ENCODE measurements around the gene GLE1. TPM values are rescaled to one million over a fixed set of nuclear protein-coding genes. Genes with fewer than 3 reads are reported as not detected.

The GLE1 gene
- total and polyA plus RNA-seq, 2 donors (not counting 1 experiment from before 2014, with no cell fraction given), result 11.8 to 30.3 TPM

GRCh38 chr9:128556276-128556675 lies 51.8 kb downstream of the GLE1 start:
- Histone ChIP-seq H3K27me3 (replicated peaks in 1 of 4; ENCODE audit: control extremely low read depth in 1 of 4, control insufficient read depth in 3 of 4, insufficient read depth in 4 of 4, low read length in 3 of 4) (no peaks in the 10 kb centered on the region), H4K20me1 (ENCODE audit: control insufficient read depth, insufficient read depth, low read length, poor library complexity, severe bottlenecking) (peaks cover 52% of the 10 kb centered on the region), H3K9ac (ENCODE audit: low read length) (no peak overlapping the region), H3K4me3 (ENCODE audit: control extremely low read depth in 1 of 5, extremely low read depth in 1 of 5, insufficient read depth in 1 of 5, low read depth in 2 of 5, low read length in 4 of 5) (no peak overlapping the region), H3K9me3 (ENCODE audit: control extremely low read depth in 1 of 3, control insufficient read depth in 2 of 3, insufficient read depth in 1 of 3, low read length in 2 of 3) (no peaks in the 10 kb centered on the region), H3K4me2 (replicated peaks; ENCODE audit: low read depth, low read length, poor library complexity, severe bottlenecking) (peak overlapping the region; percentile 27), H3K27ac (ENCODE audit: low read length in 2 of 2) (no peak overlapping the region), H3K36me3 (replicated peaks in 1 of 2; ENCODE audit: control extremely low read depth in 1 of 2, control insufficient read depth in 1 of 2, extremely low read depth in 1 of 2, insufficient read depth in 2 of 2, low read length in 1 of 2) (no peaks in the 10 kb centered on the region), H2AFZ (ENCODE audit: insufficient read depth, low read depth, low read length, poor library complexity, severe bottlenecking) (no peak overlapping the region), H3K4me1 (ENCODE audit: control insufficient read depth in 2 of 2, insufficient read depth in 2 of 2, low read length in 2 of 2) (peaks cover 44 to 46% of the 10 kb centered on the region in 2 donors), H3K79me2 (ENCODE audit: control insufficient read depth, insufficient read depth, low read length) (peaks cover 84% of the 10 kb centered on the region)
- intact Hi-C loops (cut with micrococcal nuclease), result loop anchor here (10.0 kb wide), 1 partner anchor 361 kb away; the partner anchor contains the start of gene CIZ1
- Mint-ChIP-seq H3K4me1 (peaks cover 33% of the 10 kb centered on the region), H3K27ac (no peak overlapping the region), H3K9me3 (ENCODE audit: insufficient read depth) (no peaks in the 10 kb centered on the region), H3K4me3 (no peak overlapping the region), H3K27me3 (no peaks in the 10 kb centered on the region)
- ATAC-seq (ENCODE audit: low read depth) (no peak), DNase-seq (no peak)
- WGBS (ENCODE audit: insufficient coverage), result no CpG with 5 or more reads among the region's 2 CpGs
- ChIA-PET CTCF (interaction anchor here (0.7 to 0.8 kb wide), 2 partner anchors 14 to 315 kb away, joined by 3 read pairs; no protein-coding TSS in a partner anchor), POLR2A (no interaction called here)
- TF ChIP-seq EZH2 (IDR thresholded peaks at IDR 0.05; ENCODE audit: borderline replicate concordance, insufficient read depth, low read depth, low read length, poor library complexity, severe bottlenecking) (no peak), CTCF (IDR thresholded peaks at IDR 0.05) (no peak)

- Histone ChIP-seq H3K9ac (ENCODE audit: low read length) (no peak overlapping the region), H2AFZ (ENCODE audit: insufficient read depth, low read depth, low read length, poor library complexity, severe bottlenecking) (no peak overlapping the region), H3K4me3 (ENCODE audit: control extremely low read depth in 1 of 5, extremely low read depth in 1 of 5, insufficient read depth in 1 of 5, low read depth in 2 of 5, low read length in 4 of 5) (no peak overlapping the region), H3K4me2 (replicated peaks; ENCODE audit: low read depth, low read length, poor library complexity, severe bottlenecking) (no peak overlapping the region), H3K36me3 (replicated peaks in 1 of 2; ENCODE audit: control extremely low read depth in 1 of 2, control insufficient read depth in 1 of 2, extremely low read depth in 1 of 2, insufficient read depth in 2 of 2, low read length in 1 of 2) (no peaks in the 10 kb centered on the region), H4K20me1 (ENCODE audit: control insufficient read depth, insufficient read depth, low read length, poor library complexity, severe bottlenecking) (peaks cover 60% of the 10 kb centered on the region), H3K4me1 (ENCODE audit: control insufficient read depth in 2 of 2, insufficient read depth in 2 of 2, low read length in 2 of 2) (peaks cover 40% of the 10 kb centered on the region in 2 donors), H3K27me3 (replicated peaks in 1 of 4; ENCODE audit: control extremely low read depth in 1 of 4, control insufficient read depth in 3 of 4, insufficient read depth in 4 of 4, low read length in 3 of 4) (no peaks in the 10 kb centered on the region), H3K27ac (ENCODE audit: low read length in 2 of 2) (no peak overlapping the region), H3K79me2 (ENCODE audit: control insufficient read depth, insufficient read depth, low read length) (peaks cover 92% of the 10 kb centered on the region), H3K9me3 (ENCODE audit: control extremely low read depth in 1 of 3, control insufficient read depth in 2 of 3, insufficient read depth in 1 of 3, low read length in 2 of 3) (no peaks in the 10 kb centered on the region)
- ChIA-PET CTCF (no interaction called here), POLR2A (no interaction called here)
- intact Hi-C loops (cut with micrococcal nuclease), result loop anchor here (10.0 kb wide), 1 partner anchor 362 kb away; the partner anchor contains the start of gene CIZ1
- 90% methylated on average over 2 of the region's 5 CpGs for WGBS (ENCODE audit: insufficient coverage)
- H3K4me3 Mint-ChIP-seq, result no peak overlapping the region
- ATAC-seq (ENCODE audit: low read depth) (no peak), DNase-seq (no peak)
- no peaks in the 10 kb centered on the region for H3K27me3 Mint-ChIP-seq
- no peak overlapping the region for H3K27ac Mint-ChIP-seq
- no peak for TF ChIP-seq CTCF (IDR thresholded peaks at IDR 0.05)
- no peak for TF ChIP-seq EZH2 (IDR thresholded peaks at IDR 0.05; ENCODE audit: borderline replicate concordance, insufficient read depth, low read depth, low read length, poor library complexity, severe bottlenecking)
- H3K4me1 Mint-ChIP-seq, result peaks cover 28% of the 10 kb centered on the region
- H3K9me3 Mint-ChIP-seq (ENCODE audit: insufficient read depth), result no peaks in the 10 kb centered on the region
Measured at GRCh38 chr9:128556926-128557634, 52.6 kb downstream of the GLE1 start.

Data from B cell (primary cell).